Gastroesophageal sphincter (tissue), 4 donors: ENCODE data around the gene LMAN2. TPM values are rescaled to one million over a fixed set of nuclear protein-coding genes. Genes with fewer than 3 reads are reported as not detected.

Experiments used
- ATAC-seq: fragments of 150-250 bp; one replicate; pipeline ENCODE4 v1.9.1; 2016; ENCODE audit warnings: mild to moderate bottlenecking, moderate library complexity
- H3K27ac ChIP-seq, 4 donors: fragments of 200-600 bp; sonication (generic) in 3 of 4; 1 replicate in 3 of 4; 2 replicates in 1 of 4; pipeline ENCODE4 v1.5.1; 2016 to 2019
- H3K27me3 ChIP-seq: fragments of 200-600 bp; sonication (generic); one replicate; pipeline ENCODE4 v1.5.1; 2019
- H3K36me3 ChIP-seq, 2 donors: fragments of 200-600 bp; sonication (generic); one replicate each; pipeline ENCODE4 v1.5.1; 2019; ENCODE audit warnings: control low read depth in 1 of 2
- H3K4me1 ChIP-seq, 3 donors: fragments of 200-600 bp; sonication (generic); 1 replicate in 2 of 3; 2 replicates in 1 of 3; pipeline ENCODE4 v1.5.1; 2016 to 2019; ENCODE audit warnings: control low read depth in 2 of 3
- H3K4me3 ChIP-seq, 2 donors: fragments of 200-600 bp; sonication (generic); one replicate each; pipeline ENCODE4 v1.5.1; 2019; ENCODE audit warnings: mild to moderate bottlenecking in 1 of 2, moderate library complexity in 1 of 2
- H3K9me3 ChIP-seq, 3 donors: fragments of 200-600 bp; sonication (generic); one replicate each; pipeline ENCODE4 v1.5.1; 2017 to 2019; ENCODE audit warnings: control low read depth in 2 of 3
- CTCF ChIP-seq, 4 experiments: fragments of 200-600 bp in 2 of 4; fragments of 450-650 bp in 2 of 4; sonication (generic) in 1 of 4; IDR thresholded peaks; one replicate each; pipeline ENCODE4 v1.5.1; 2017 to 2019; ENCODE audit warnings: antibody characterized with exemption in 4 of 4, mild to moderate bottlenecking in 2 of 4, moderate library complexity in 2 of 4
- EP300 ChIP-seq: sonication (generic); formaldehyde crosslinking; IDR thresholded peaks from one replicate; pipeline ENCODE4 v1.6.1; 2017; ENCODE audit warnings: antibody characterized with exemption, mild to moderate bottlenecking
- POLR2A ChIP-seq, 2 donors: fragments of 450-650 bp; IDR thresholded peaks; one replicate each; pipeline ENCODE4 v1.6.1; 2017; ENCODE audit warnings: antibody characterized with exemption in 2 of 2, mild to moderate bottlenecking in 2 of 2, moderate library complexity in 1 of 2
- POLR2AphosphoS5 ChIP-seq: sonication (generic); formaldehyde crosslinking; IDR thresholded peaks from one replicate; pipeline ENCODE4 v1.6.1; 2017; ENCODE audit warnings: antibody characterized with exemption
- WGBS, 2 donors: methylation state at CpG; one replicate each; pipeline ENCODE4 v1.1.5; 2018; ENCODE audit warnings: low coverage in 1 of 2; 5-methylcytosine and 5-hydroxymethylcytosine counted together
- total RNA-seq, 4 donors: library from RNA; depleted of rRNA; stranded (reverse); fragments of >200 nt; gene quantifications; one replicate each; pipeline ENCODE4 v1.1.0, GENCODE V29; 2016

Gene LMAN2
- total RNA-seq, 4 donors from 2014 or later = 78.1 to 147 (median 111) TPM

- 39 to 69% methylated on average over 4 to 6 of the region's 6 CpGs for WGBS, 2 donors
- Histone ChIP-seq H3K4me3 (no peak overlapping the region), H3K9me3 (no peaks in the 10 kb centered on the region), H3K27ac (no peak overlapping the region), H3K4me1 (peaks cover 0 to 34% (median 0%) of the 10 kb centered on the region in 3 donors), H3K27me3 (peaks cover 7% of the 10 kb centered on the region), H3K36me3 (peaks cover 0 to 10% of the 10 kb centered on the region in 2 donors)
- no peak for ATAC-seq
- TF ChIP-seq EP300 (no peak), POLR2AphosphoS5 (no peak), CTCF (IDR thresholded peaks at IDR 0.05) (no peak), POLR2A (IDR thresholded peaks at IDR 0.05) (no peak)
Observed at GRCh38 chr5:177373806-177374205, 22.3 kb upstream of the LMAN2 start.

- 90 to 100% methylated on average over 2 to 4 of the region's 6 CpGs for WGBS, 2 donors
- H3K9me3 ChIP-seq = no peaks in the 10 kb centered on the region
Observed at GRCh38 chr5:177372910-177373309, 21.4 kb upstream of the LMAN2 start.

GRCh38 chr5:177372034-177372896, 20.8 kb upstream of the LMAN2 start:
- peaks cover 7% of the 10 kb centered on the region for H3K27me3 ChIP-seq
- H3K36me3 ChIP-seq = peaks cover 0 to 10% of the 10 kb centered on the region in 2 donors
- ATAC-seq = no peak
- peaks cover 0 to 49% (median 7%) of the 10 kb centered on the region in 3 donors for H3K4me1 ChIP-seq
- H3K27ac ChIP-seq = no peak overlapping the region
- 20% methylated on average over 1 of the region's 12 CpGs; no CpG with 5 or more reads in 1 of the 2 donors for WGBS, 2 donors
- TF ChIP-seq POLR2AphosphoS5 (no peak), POLR2A (IDR thresholded peaks at IDR 0.05) (no peak), EP300 (no peak), CTCF (IDR thresholded peaks at IDR 0.05) (no peak)
- H3K4me3 ChIP-seq = no peak overlapping the region
- no peaks in the 10 kb centered on the region for H3K9me3 ChIP-seq

More at GRCh38 chr5:177372910-177373309, 21.4 kb upstream of the LMAN2 start:
- no peak for ATAC-seq
- TF ChIP-seq POLR2AphosphoS5 (no peak), POLR2A (IDR thresholded peaks at IDR 0.05) (no peak), CTCF (IDR thresholded peaks at IDR 0.05) (no peak), EP300 (no peak)
- no peak overlapping the region for H3K27ac ChIP-seq
- H3K27me3 ChIP-seq = peaks cover 7% of the 10 kb centered on the region
- peaks cover 0 to 10% of the 10 kb centered on the region in 2 donors for H3K36me3 ChIP-seq
- H3K4me3 ChIP-seq = no peak overlapping the region
- peaks cover 0 to 43% (median 3%) of the 10 kb centered on the region in 3 donors for H3K4me1 ChIP-seq

GRCh38 chr5:177371120-177372033, 19.9 kb upstream of the LMAN2 start:
- ATAC-seq = no peak

More at GRCh38 chr5:177371120-177372033, 19.9 kb upstream of the LMAN2 start:
- peak overlapping the region; percentile 34 to 49 for H3K4me3 ChIP-seq
- H3K36me3 ChIP-seq = peaks cover 0 to 10% of the 10 kb centered on the region in 2 donors
- peaks cover 7% of the 10 kb centered on the region for H3K27me3 ChIP-seq
- no peaks in the 10 kb centered on the region for H3K9me3 ChIP-seq
- 81% methylated on average over 5 of the region's 26 CpGs; no CpG with 5 or more reads in 1 of the 2 donors for WGBS, 2 donors
- peak in 1 of 2 donors; percentile 8 for TF ChIP-seq POLR2A (IDR thresholded peaks at IDR 0.05)
- TF ChIP-seq CTCF (IDR thresholded peaks at IDR 0.05) = no peak
- peak overlapping the region in 3 of 4 donors; percentile 53 to 76 (median 64) for H3K27ac ChIP-seq
- H3K4me1 ChIP-seq = peaks cover 0 to 57% (median 11%) of the 10 kb centered on the region in 3 donors
